ENCODE data around the gene PRKG1. TPM values are rescaled to one million over a fixed set of nuclear protein-coding genes. Genes with fewer than 3 reads are reported as not detected.
"Not testable (repeated sequence)": the region's sequence is repeated elsewhere in the genome, so short reads cannot be mapped to it uniquely, and the experiment has no call there.

The PRKG1 gene
- total RNA-seq, 2 donors from 2014 or later = 94.5 to 96.0 TPM

DNA sequence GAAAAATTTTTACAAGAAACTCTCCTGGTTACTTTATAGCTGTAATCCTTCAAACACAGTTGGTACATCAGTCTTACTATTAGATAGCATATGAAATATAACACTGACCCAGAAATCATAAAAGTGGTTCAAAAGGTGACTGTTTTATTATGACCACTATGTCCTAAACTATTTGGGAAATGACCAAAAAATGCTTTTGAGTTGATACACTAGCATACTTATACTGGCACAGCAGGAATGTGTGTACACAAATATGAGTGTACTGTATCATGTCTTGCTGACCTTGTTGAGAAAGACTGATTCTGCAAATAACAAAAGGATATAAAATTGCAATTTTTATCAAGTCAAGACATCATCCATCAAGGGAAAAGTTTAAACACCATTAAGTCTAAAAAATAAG lies 600.8 kb downstream of the PRKG1 start:
- no peak for DNase-seq (ENCODE audit: low spot score)
- intact Hi-C loops (cut with DNase I) = no loop called here

DNA sequence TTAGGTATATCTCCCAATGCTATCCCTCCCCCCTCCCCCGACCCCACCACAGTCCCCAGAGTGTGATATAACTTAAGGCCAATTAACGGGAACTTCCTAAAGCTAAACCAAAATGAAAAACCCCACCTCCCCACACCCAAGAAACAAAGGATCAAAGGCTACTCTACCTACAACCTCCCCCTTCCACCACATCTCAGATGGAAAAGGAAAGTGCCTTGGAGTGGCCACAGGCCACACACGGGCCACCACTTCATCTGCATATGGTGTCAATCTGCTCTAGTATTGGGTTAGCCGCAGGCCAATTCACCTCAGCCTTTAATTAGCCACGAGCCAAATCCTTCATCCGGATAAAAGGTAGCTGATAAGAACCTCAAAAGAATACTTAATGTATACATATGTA lies 605.6 kb downstream of the PRKG1 start:
- intact Hi-C loops (cut with DNase I) = no loop called here
- no peak for DNase-seq (ENCODE audit: low spot score)

DNA sequence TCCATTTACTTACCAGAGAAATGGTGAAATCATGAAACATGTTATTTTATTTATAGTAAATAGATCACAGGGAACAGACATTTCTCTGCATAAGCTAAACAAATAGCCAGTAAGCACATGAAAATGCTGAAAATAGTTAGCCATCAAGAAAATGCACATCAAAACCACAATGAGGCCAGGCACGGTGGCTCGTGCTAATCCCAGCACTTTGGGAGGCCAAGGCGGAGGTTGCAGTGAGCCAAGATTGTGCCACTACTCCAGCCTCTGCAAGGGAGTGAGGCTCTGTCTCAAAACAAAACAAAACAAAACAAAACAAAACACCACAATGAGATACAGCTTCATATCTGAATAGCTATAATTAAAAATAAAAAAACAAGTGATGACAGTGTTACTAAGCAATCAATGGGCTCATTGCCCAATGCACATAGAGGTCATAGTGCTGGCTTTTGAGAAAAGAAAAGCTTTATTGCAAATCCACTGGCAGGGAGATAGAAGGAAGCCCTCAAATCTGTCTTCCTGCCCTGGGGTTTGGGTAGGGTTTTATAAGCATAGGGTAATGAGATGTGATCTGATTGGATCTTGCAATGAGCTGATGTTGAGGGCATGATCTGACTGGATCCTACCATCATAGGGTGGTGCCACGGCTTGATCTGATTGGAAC lies 608.9 kb downstream of the PRKG1 start:
- intact Hi-C loops (cut with DNase I) = no loop called here
- DNase-seq (ENCODE audit: low spot score) = no peak

DNA sequence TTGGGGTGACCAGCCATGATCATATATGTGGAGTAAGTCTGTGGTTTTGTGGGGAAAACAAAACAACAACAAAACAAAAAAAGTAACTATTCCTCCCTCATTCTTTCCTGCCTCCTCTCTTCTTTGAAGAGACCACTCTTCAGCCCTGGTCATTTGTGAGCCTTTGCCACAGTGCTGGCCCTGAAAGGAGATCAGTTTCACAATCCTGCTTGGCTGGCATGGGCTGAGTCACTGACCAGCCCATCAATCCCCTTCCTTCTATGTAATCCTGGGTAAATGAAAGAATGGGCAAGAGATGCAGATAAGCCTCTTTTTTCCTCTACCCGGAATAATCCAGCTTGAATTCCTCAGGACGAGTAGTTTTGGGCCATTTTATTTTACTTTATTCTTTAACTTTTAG lies 611.5 kb downstream of the PRKG1 start:
- no peak for DNase-seq (ENCODE audit: low spot score)
- intact Hi-C loops (cut with DNase I) = no loop called here

DNA sequence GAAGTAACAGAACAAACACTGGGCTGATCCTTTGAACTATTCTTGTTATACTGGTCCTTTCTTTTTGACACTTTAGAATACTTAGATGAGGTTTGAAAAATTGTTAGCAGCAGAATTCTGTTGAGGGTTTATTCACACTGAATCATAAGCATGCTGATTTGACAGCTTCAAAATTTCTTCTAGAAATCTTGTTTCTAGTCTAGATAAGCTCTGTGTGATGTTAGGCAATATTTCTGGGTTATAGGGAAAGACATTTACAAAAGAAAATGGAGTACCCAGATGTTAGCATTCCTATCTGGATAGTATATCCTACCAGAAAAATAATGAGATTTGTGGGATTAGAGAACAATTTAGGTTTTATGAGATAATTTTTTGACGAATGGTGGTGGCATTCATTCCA lies 613.0 kb downstream of the PRKG1 start:
- DNase-seq (ENCODE audit: low spot score) = no peak
- intact Hi-C loops (cut with DNase I) = no loop called here

DNA sequence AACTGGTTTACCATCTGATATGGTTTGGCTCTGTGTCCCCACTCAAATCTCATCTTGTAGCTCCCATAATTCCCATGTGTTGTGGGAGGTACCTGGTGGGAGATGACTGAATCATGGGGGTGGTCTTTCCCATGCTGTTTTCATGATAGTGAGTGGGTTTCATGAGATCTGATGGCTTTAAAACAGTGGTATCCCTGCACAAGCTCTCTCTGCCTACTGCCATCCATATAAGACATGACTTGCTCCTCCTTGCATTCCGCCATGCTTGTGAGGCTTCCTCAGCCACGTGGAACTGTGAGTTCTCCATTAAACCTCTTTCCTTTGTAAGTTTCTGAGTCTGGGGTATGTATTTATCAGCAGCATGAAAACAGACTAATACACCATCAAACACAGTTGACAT lies 614.5 kb downstream of the PRKG1 start:
- intact Hi-C loops (cut with DNase I); DNase-seq (ENCODE audit: low spot score): not testable (repeated sequence)

DNA sequence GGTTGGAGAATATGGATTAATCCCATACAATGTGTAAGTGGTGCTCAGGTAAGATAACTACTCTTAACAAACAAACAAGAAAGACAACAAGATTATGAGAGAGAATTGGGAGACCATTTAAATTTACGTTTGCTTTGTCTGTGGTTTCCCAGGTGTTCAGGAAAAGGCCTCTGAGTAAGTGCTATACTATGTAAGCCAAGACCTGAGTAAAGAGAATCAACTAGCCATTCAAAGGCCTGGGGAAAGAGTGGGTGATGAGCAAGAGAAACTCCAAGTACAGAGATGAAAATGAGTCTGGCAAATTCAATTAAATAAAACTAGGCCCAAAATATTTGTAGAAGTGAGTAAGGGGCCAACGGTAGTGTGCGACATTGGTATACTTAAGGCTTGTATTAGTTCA lies 615.2 kb downstream of the PRKG1 start:
- intact Hi-C loops (cut with DNase I) = no loop called here
- DNase-seq (ENCODE audit: low spot score) = no peak

DNA sequence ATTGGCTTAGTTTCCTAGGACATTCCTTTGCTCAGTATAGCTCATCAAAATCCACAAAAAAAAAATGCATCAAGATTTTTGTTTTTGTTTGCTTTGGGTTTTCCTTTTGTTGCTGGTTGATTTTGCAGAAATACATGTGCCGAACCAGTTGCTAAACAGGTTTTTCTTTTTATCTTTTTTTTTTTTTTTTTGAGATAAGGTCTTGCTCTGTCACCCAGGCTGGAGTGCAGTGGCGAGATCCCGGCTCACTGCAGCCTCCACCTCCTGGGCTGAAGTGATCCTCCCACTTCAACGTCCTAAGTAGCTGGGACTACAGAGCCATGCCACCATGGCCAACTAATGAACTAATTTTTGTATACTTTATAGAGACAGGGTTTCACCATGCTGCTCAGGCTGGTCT lies 616.8 kb downstream of the PRKG1 start:
- DNase-seq (ENCODE audit: low spot score) = no peak
- intact Hi-C loops (cut with DNase I) = no loop called here

DNA sequence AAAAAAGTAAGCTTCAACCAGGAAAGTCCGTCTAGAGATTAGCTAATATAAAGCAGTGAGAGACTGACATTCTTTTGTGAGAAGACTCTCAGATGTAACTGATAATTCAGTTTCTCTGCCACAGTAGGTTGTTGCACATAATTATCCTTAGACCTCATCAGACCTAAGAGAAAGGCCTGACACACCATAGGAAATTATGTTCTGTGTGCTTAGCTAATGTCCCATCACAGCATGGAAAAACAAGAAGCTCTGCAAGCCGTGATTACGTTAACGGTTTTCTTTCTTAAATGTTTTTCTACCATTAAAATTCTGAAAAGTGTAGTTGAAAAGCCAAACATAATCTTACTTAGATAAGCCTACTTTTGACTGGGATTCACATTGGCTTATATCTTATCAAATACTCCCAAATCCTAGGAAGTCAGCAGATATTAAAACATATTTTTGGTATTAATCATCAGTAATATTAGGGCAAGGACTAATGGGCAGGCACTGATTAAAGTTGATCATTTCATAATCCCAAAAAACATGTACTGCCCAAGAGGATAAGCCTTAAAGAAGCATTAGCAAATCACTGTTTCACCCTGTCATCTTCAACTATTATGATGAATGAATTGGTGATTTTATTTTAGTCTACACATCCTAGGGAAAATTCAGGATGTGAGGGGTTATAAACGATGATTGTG lies 619.9 kb downstream of the PRKG1 start:
- no peak for DNase-seq (ENCODE audit: low spot score)
- intact Hi-C loops (cut with DNase I) = no loop called here

DNA sequence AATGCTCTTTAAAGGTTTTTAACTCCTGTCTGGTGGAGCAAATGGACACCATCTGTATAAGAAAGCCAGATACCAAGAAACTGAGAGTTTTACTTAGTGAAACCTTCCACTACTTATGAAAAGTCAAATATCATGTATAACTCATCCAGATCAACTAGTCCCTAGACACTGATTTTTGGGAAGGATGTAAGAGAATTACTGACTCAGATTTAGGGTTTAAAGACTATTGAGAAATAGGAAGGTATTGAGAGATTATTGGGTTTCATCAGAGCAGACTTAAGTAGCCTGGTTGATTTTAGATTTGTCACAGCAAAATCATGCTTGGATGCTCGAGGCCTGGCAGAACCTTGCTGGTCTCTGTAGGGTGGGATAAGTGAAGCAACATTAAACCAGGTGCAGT lies 622.0 kb downstream of the PRKG1 start:
- intact Hi-C loops (cut with DNase I) = no loop called here
- DNase-seq (ENCODE audit: low spot score) = no peak

DNA sequence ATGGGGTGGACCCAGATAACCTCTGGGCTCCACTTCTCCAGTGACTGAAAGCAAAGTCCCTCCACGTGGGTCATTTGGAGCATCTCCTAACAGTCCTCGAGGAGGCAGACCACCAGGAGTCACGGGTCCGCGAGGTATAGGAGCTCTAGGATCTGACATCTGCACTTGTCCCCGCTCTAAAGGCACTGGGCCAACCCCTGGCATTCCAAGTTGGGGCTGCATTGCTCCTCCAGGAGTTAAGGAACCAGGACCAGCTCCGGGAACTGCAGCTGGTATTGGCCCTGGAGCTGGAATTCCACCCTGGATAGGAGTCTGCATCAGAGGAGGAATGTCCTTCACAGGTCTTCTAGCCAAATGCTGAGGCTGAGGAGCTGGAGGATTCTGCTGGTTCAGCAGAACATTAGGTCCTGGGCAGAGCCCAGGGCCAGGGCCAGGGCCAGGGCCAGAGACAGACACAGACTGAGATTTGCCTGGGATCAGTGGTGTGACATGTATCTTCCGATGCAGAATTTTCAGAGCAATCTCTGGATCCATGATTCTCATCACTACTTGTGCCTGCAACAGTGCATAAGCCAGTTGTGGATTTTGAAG lies 624.3 kb downstream of the PRKG1 start:
- intact Hi-C loops (cut with DNase I) = no loop called here
- no peak for DNase-seq (ENCODE audit: low spot score)

DNA sequence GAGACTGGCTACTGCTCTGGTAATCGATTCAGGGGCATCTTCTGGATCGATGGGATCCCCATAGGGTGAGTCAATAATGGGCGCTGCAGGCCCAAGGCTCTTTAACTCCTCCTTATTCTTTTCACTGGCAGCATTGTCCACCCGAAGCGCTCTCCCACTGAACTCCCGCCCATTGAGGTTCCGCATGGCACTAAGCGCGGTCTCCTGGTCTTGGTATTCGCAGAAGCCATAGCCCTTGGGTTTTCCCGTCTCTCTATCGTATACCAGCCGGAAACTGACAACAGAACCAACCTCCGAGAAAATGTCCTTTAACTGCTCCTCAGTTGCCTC lies 624.8 kb downstream of the PRKG1 start:
- intact Hi-C loops (cut with DNase I) = no loop called here
- DNase-seq (ENCODE audit: low spot score) = no peak

DNA sequence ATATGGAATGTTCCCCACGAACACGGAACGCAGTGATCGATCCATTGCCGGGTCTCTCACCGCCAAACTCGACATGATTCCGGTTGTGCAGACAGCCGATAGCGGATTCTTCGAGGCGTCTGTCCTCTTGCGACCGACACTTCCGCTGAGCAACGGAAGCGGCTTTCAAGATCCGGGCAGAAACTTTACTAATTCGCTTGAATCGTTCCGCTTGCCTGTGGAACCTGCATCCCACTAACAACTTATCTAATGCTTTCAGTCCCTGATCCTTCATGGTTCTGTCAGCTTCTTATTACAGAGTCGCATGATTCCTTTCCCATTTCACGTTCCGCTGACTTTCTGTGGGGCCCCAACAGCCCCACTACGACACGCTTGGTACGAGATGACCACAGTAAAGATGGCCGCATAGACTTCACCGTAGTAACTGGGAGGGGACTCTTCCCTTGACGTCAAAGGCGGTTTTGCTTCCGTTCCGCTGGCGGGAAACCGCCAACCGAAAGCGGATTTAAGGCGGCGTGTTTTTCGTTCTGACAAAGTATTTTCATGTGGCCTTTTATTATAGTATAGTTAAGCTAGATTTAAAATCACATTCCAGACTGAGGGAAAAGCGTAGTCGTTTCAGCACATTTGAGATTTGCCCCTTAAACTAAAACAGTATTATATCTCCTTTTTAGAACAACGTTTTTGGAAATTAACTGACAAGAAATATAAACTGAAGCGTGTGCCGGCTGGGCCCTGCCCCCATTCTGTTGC lies 625.4 kb downstream of the PRKG1 start, which contains the start of gene CSTF2T:
Gene CSTF2T (minus strand): TSS at position 121 of the 753 bp plus-strand sequence. CDS start 46 bp downstream, at position 75.
- intact Hi-C loops (cut with DNase I) = no loop called here
- DNase-seq (ENCODE audit: low spot score) = peak; percentile 96

DNA sequence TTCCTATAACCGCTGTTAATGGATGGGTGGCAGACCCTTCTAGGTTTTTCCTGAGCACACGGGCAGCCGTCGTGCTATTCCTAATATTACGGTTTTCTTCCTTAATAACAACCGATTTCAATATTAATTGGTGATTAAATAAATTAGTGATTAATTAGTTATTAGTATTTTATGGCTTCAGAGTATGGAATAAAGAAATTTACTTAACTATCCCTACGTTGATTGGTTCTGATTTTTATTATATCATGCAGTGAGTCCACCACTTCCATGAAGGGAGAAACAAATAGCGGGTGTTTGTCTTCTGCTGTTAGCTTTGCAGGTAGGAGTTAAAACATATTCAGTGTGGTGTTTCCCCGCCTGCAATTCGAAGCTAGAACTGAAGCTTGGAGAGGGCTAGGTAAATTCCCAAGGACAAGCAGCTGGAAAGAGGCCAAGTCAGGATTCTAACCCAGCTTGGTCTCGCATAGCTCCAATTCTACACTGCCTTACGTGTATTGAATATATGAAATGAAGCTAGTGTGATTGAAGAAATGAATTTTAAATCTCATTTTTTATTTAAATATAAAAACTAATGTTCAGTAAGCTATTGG lies 626.0 kb downstream of the PRKG1 start:
- intact Hi-C loops (cut with DNase I) = no loop called here
- DNase-seq (ENCODE audit: low spot score) = no peak

DNA sequence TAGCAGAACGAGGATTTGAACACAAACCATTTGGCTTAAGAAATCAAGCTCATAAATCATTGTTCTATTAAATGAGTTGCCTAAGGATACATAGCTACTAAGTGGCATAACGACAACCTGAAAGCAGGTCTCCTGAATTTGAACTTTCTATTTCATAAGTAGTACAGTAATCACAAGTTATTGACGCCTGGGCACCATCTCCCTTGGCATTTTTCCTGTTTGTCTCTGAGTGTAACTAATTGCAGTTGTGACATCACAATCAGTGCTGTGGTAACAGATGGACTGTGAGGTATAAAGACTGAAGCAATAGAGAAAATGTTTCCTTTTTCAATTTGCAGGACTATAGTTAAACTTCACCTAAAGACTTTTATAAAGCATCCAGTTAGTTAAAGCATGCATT lies 631.5 kb downstream of the PRKG1 start:
- no peak for DNase-seq (ENCODE audit: low spot score)
- intact Hi-C loops (cut with DNase I) = no loop called here

DNA sequence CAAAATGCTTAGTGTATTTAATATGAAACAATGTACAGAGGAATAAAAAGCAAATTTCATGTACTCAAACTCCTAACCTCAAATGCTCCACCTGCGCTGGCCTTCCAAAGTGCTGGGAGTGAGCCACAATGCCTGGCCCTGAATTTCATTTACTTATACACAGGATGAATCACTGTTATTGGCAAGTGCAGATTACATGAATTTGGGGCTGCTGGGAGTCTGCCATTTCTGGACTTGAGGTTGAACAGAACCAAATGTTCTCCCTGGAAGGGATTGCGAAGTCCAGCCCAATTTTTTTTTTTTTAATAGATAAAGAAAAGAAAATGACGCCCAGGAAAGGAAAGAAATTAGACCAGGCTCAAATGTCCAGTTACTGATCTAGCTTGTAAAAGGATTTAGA lies 631.9 kb downstream of the PRKG1 start:
- peak; percentile 89 for DNase-seq (ENCODE audit: low spot score)
- intact Hi-C loops (cut with DNase I) = no loop called here

DNA sequence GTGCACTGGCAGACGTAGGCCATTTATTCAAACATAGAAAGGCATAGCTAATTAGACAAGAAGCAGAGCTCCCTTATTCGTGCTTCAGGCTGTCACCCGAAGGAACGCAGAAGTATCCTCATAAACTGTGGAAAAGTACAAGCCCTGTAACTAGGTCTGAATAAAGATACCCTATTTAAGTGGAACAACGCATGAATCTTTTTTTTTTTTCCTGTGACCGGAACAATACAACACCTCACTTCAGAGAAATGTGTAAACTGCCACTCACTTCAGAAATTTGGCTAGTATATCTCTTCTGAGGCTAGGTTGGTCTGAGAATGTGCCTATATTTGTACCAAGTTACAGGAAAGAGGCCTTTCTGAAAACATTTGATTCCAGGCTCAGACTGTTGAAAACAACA lies 633.1 kb downstream of the PRKG1 start:
- intact Hi-C loops (cut with DNase I) = no loop called here
- no peak for DNase-seq (ENCODE audit: low spot score)

DNA sequence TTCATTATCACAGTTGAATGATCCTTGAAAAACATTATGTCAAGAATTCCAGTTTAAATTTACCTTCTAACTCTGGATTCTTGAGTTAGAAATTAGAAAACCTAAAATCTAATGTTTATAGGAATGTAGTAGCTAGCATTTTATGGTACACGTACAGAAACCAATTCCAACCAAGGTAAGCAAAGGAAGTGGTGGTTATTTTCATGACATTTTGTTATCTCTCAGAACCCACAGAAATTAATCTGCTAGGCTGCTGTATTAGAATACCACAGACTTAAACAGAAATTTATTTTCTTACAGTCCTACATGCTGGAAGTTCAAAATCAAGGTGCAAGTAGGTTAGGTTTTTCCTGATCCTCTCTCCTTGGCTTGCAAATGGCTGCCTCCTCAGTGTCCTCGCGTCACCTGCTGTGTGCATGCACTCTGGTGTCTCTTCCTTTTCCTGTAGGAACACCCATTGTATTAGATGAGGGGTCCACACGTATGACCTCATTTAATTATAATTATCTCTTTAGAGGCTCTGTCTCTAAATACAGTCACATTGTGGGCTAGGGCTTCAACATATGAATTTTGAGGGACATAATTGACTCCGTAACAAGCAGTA lies 633.6 kb downstream of the PRKG1 start:
- no peak for DNase-seq (ENCODE audit: low spot score)
- intact Hi-C loops (cut with DNase I) = no loop called here

DNA sequence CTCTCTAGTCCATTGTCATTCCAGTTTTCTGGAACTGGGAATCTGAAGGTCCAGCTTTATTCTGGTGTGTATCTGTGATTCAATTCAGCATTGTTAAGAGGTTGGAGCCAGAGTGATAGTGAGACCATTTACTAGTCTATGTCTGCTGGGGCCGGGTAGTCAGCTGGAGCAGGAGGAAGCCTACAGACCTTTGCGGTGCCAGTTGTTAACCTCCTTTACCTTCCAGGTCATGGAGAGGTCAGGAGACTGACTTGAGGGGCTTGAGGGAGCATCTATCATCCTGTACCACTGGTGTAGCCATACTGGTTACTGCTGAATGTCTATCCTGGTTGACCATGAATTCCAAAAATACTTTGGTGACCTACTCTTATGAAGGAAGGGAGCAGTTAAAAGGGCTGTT lies 634.3 kb downstream of the PRKG1 start:
- no peak for DNase-seq (ENCODE audit: low spot score)
- intact Hi-C loops (cut with DNase I) = no loop called here

All from posterior vena cava (tissue), 2 donors.